ENCODE results near the gene NRAP. TPM values are rescaled to one million over a fixed set of nuclear protein-coding genes. Genes with fewer than 3 reads are reported as not detected.

The NRAP gene
- total and polyA plus RNA-seq, 2 of the 4 experiments (the other 2 are of a cell fraction): not detected

DNA sequence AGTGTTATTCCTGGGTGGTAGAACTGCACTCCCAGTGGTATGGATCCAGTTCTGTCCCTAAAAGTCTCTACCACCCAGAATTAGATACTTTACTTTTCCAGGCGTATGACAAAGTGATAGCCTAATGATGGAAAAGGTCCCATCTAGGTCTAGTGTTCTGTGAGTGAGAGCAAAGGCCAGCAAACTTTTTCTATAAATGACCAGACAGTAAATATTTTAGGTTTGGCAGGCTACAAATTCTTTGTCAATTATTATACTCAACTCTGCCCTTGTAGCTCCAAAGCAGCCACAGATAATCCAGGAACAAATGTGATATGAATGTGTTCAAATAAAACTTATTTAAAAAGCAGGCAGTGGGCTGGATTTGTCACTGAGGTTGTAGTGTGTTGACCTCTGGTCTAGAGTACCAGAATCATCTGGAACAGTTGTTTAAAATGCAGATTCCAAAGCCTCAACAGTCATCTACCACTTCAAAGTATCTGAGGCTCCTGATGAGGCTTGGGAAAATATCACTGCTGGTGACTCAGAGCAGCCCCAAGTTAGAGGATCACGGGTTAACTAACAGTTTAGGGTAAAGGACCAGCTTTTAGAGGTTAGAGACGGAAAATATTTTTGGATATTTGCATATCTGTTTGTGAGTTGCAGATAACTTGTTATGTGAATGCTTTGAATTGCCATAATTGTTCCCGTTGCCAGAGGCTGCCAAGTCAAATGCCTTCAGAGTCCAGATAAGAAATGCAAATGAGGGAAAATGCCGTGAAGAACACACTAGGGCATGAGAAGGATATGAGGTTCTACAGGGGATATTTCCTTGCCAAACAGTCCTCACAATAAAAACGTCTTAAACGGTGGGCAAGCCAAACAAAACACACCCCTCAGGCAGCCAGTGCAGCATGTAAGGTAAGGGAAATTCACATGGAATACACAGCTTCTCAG is 19.4 kb downstream of the NRAP start:
- no CpG with 5 or more reads among the region's 7 CpGs for WGBS, 2 experiments (ENCODE audit: extremely low coverage in 2 of 2, insufficient read length in 1 of 2)
- Histone ChIP-seq H4K91ac (ENCODE audit: insufficient read depth, low read depth, low read length) (no peak overlapping the region), H3K9me1 (ENCODE audit: insufficient read depth, low read length) (no peaks in the 10 kb centered on the region), H3K4me2 (ENCODE audit: low read depth, low read length) (peak overlapping the region; percentile 31; the same call in 1 of the 2 replicates), H3K4ac (ENCODE audit: low read depth, low read length) (no peak overlapping the region), H3K27me3 (ENCODE audit: control insufficient read depth, insufficient read depth, low read length) (peaks cover 32% of the 10 kb centered on the region), H3K4me3 (ENCODE audit: insufficient read depth, low read depth, low read length) (no peak overlapping the region), H3K36me3 (ENCODE audit: control insufficient read depth, insufficient read depth, low read length) (no peaks in the 10 kb centered on the region), H3K27ac (ENCODE audit: insufficient read depth, low read length) (no peak overlapping the region), H4K5ac (ENCODE audit: low read depth, low read length) (no peak overlapping the region), H2AK5ac (ENCODE audit: low read depth, low read length) (no peak overlapping the region), H3K56ac (ENCODE audit: extremely low read depth, insufficient read depth, low read length) (no peak overlapping the region), H3K4me1 (ENCODE audit: control insufficient read depth, insufficient read depth, low read length) (0 out of 2 replicates have a peak, but pooled peaks cover 3% of the 10 kb centered on the region), H3K9me3 (ENCODE audit: control insufficient read depth, insufficient read depth, low read length) (no peaks in the 10 kb centered on the region), H3K18ac (ENCODE audit: low read depth, low read length) (no peak overlapping the region), H2AFZ (replicated peaks; ENCODE audit: low read length, poor library complexity) (no peak overlapping the region), H4K20me1 (ENCODE audit: insufficient read depth, low read length) (no peaks in the 10 kb centered on the region), H2BK20ac (ENCODE audit: low read depth, low read length) (0 out of 2 replicates have a peak overlapping the region, but pooled peaks have one; percentile 8), H3K79me1 (ENCODE audit: low read depth in 1 of 2, low read length in 2 of 2) (no peaks in the 10 kb centered on the region), H3K14ac (replicated peaks; ENCODE audit: low read depth, low read length) (no peak overlapping the region), H2AK9ac (replicated peaks; ENCODE audit: low read depth, low read length, poor library complexity) (no peak overlapping the region), H3K9ac (ENCODE audit: low read depth, low read length) (no peak overlapping the region), H3K23ac (ENCODE audit: low read depth, low read length) (no peak overlapping the region), H2BK5ac (ENCODE audit: low read depth, low read length, poor library complexity, severe bottlenecking) (no peak overlapping the region), H2BK120ac (ENCODE audit: low read depth, low read length) (no peak overlapping the region), H4K8ac (ENCODE audit: low read depth in 2 of 2, low read length in 2 of 2) (no peak overlapping the region), H2BK15ac (ENCODE audit: low read depth, low read length) (no peak overlapping the region)
- TF ChIP-seq SMC3 (IDR thresholded peaks at IDR 0.05; ENCODE audit: low read depth, low read length): no peak
- dilution Hi-C loops (cut with HindIII; ENCODE audit: low sequenced_read_pairs, unreplicated experiment): no loop called here
- no TSS peak for BruUV-seq (replicated peaks)
- intact Hi-C loops (cut with micrococcal nuclease): no loop called here
- in situ Hi-C loops (cut with MboI; ENCODE audit: low sequenced_read_pairs): no loop called here
- ATAC-seq (ENCODE audit: low read depth): peak; percentile 92
- ChIA-PET POLR2A (ENCODE audit: unreplicated experiment) (no interaction called here), CTCF (no interaction called here)
- DNase-seq: peak; percentile 77
